ENCODE data around the gene ABT1. TPM values are rescaled to one million over a fixed set of nuclear protein-coding genes. Genes with fewer than 3 reads are reported as not detected.
A peak's percentile ranks its signal among the peaks of the same experiment; 100 is the strongest.
"Not testable (repeated sequence)": the region's sequence is repeated elsewhere in the genome, so short reads cannot be mapped to it uniquely, and the experiment has no call there.

Gene ABT1
- total RNA-seq (23.3 and 23.4 TPM in 2 replicates), polyA plus RNA-seq (30.4 and 32.1 TPM in 2 replicates)

DNA sequence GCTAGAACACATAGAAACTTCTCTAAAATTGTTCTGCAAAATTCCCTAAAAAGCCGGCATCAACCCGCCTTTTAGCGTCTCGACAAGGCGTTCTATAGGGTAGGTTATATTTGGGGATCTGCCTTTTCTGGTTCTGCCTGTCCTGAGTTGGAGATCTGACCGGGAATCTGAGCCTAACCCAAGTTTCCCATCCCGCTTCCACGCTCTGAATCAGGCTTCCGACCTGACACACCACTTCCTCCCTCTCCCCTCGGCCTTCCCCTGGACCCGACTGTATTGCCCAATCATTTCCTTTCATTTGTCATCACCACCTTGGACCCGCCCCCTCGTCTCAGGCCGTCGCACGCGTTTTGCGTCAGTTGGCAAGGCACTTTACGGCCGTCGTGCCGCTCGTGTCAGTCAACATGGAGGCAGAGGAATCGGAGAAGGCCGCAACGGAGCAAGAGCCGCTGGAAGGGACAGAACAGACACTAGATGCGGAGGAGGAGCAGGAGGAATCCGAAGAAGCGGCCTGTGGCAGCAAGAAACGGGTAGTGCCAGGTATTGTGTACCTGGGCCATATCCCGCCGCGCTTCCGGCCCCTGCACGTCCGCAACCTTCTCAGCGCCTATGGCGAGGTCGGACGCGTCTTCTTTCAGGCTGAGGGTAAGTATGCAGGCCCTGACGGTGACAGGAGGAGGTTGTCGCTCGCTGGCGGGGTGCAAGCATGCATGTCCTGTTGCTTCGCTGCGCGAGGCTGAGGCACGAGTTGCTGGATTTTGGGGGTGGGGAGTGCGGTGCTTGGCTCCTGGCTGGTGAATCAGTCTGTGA lies at the start of gene ABT1:
Gene ABT1, plus strand, starts transcription at position 375 of the 810 bp plus-strand sequence. Its CDS starts 30 bp downstream, at position 405.
- TF ChIP-seq, protein P1, sequence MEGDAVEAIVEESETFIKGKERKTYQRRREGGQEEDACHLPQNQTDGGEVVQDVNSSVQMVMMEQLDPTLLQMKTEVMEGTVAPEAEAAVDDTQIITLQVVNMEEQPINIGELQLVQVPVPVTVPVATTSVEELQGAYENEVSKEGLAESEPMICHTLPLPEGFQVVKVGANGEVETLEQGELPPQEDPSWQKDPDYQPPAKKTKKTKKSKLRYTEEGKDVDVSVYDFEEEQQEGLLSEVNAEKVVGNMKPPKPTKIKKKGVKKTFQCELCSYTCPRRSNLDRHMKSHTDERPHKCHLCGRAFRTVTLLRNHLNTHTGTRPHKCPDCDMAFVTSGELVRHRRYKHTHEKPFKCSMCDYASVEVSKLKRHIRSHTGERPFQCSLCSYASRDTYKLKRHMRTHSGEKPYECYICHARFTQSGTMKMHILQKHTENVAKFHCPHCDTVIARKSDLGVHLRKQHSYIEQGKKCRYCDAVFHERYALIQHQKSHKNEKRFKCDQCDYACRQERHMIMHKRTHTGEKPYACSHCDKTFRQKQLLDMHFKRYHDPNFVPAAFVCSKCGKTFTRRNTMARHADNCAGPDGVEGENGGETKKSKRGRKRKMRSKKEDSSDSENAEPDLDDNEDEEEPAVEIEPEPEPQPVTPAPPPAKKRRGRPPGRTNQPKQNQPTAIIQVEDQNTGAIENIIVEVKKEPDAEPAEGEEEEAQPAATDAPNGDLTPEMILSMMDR (IDR thresholded peaks at IDR 0.05; ENCODE audit: poor library complexity): no peak
- TF ChIP-seq EZH2 (IDR thresholded peaks at IDR 0.05; ENCODE audit: borderline replicate concordance) (no peak), EZH2phosphoT487 (IDR thresholded peaks at IDR 0.05; ENCODE audit: low read depth, severe bottlenecking, unreplicated experiment) (no peak)
- H3K4me3 ChIP-seq: peak within 1 kb of the TSS; percentile 74
- WGBS (ENCODE audit: low lambda C conversion rate, missing lambda C conversion rate): 2% methylated on average over 50 of the region's 51 CpGs
- H3K4me2 ChIP-seq: peak within 1 kb of the TSS; percentile 94
- H3K79me2 ChIP-seq: peaks cover 20% of the 10 kb centered on the region
- no peaks in the 10 kb centered on the region for H4K20me1 ChIP-seq (ENCODE audit: insufficient read depth, poor library complexity, severe bottlenecking)
- DNase-seq (ENCODE audit: low spot score): peak; percentile 98
- H3K27ac ChIP-seq: peak within 1 kb of the TSS; percentile 82
- no peaks in the 10 kb centered on the region for H3K9me3 ChIP-seq (ENCODE audit: low read depth)
- peaks cover 30% of the 10 kb centered on the region for H3K27me3 ChIP-seq
- H3K4me1 ChIP-seq (ENCODE audit: insufficient read depth): peaks cover 6% of the 10 kb centered on the region
- H2AFZ ChIP-seq: peak within 1 kb of the TSS; percentile 77
- H3K36me3 ChIP-seq (replicated peaks; ENCODE audit: insufficient read depth, low read depth): no peaks in the 10 kb centered on the region
- no peaks in the 10 kb centered on the region for H3K9me2 ChIP-seq (replicated peaks; ENCODE audit: insufficient read depth)

DNA sequence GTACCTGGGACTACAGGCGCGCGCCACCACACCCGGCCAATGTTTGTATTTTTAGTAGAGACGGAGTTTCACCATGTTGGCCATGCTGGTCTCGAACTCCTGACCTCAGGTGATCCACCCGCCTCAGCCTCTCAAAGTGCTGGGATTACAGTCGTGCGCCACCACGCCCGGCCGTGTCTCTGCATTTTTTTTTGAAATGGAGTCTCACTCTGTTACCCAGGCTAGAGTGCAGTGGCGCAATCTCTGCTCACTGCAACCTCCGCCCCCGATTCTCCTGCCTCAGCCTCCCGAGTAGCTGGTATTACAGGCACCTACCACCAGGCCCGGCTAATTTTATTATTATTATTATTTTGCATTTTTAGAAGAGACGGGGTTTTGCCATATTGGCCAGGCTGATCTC lies 49.4 kb upstream of the ABT1 start:
- not testable (repeated sequence) for H4K20me1 ChIP-seq (ENCODE audit: insufficient read depth, poor library complexity, severe bottlenecking); H3K9me3 ChIP-seq (ENCODE audit: low read depth); H3K27me3 ChIP-seq; H3K36me3 ChIP-seq (replicated peaks; ENCODE audit: insufficient read depth, low read depth); H3K4me2 ChIP-seq; H3K4me1 ChIP-seq (ENCODE audit: insufficient read depth); H3K79me2 ChIP-seq; H3K9me2 ChIP-seq (replicated peaks; ENCODE audit: insufficient read depth); H3K4me3 ChIP-seq; DNase-seq (ENCODE audit: low spot score); H2AFZ ChIP-seq; H3K27ac ChIP-seq
- WGBS (ENCODE audit: low lambda C conversion rate, missing lambda C conversion rate): 99% methylated on average over 14 of the region's 18 CpGs

DNA sequence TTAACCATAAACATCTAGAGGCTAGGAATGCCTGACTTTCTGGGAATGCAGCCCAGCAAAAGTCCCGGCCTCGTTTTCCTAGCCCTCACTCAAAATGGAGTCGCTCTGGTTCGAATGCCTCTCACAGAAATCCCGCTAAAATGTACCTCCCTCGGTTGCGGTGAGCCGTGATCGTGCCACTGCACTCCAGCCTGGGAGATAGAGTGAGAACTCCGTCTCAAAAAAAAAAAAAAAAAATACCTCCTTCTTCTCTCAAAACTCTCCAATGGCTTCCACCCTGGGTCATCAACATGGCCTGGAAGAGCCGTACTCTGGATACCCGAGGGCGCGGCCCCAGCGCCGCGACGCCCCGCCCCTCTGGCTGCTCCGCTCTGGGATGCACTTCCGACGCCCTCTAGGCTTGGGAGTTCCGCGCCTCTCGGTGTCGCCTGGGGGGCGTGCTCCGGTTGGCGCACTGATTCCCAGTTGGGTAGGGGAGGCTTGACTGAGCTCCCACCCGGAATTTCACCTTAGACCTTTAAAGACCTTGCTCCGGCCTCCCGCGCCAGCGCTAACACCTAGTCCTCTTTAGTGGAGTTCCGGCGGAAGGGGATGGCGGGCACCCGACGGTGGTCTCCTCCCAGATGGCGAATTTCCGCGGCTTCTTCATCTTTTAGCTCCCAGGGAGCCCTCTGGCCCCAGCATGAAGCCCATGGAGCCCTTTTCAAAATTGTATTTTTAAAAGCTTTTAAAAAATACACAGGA lies 46.3 kb upstream of the ABT1 start:
- Histone ChIP-seq H3K9me3 (ENCODE audit: low read depth) (no peaks in the 10 kb centered on the region), H4K20me1 (ENCODE audit: insufficient read depth, poor library complexity, severe bottlenecking) (no peaks in the 10 kb centered on the region), H2AFZ (peak overlapping the region; percentile 94), H3K36me3 (replicated peaks; ENCODE audit: insufficient read depth, low read depth) (no peaks in the 10 kb centered on the region), H3K9me2 (replicated peaks; ENCODE audit: insufficient read depth) (no peaks in the 10 kb centered on the region), H3K4me1 (ENCODE audit: insufficient read depth) (no peaks in the 10 kb centered on the region), H3K27ac (peak overlapping the region; percentile 40), H3K79me2 (no peaks in the 10 kb centered on the region), H3K27me3 (no peaks in the 10 kb centered on the region), H3K4me3 (peak overlapping the region; percentile 91), H3K4me2 (peak overlapping the region; percentile 81)
- peak; percentile 83 for DNase-seq (ENCODE audit: low spot score)
- TF ChIP-seq EZH2 (IDR thresholded peaks at IDR 0.05; ENCODE audit: borderline replicate concordance): no peak
- TF ChIP-seq, protein P1 (IDR thresholded peaks at IDR 0.05; ENCODE audit: poor library complexity): peak; percentile 22
- WGBS (ENCODE audit: low lambda C conversion rate, missing lambda C conversion rate): 6% methylated on average over 42 of the region's 42 CpGs

DNA sequence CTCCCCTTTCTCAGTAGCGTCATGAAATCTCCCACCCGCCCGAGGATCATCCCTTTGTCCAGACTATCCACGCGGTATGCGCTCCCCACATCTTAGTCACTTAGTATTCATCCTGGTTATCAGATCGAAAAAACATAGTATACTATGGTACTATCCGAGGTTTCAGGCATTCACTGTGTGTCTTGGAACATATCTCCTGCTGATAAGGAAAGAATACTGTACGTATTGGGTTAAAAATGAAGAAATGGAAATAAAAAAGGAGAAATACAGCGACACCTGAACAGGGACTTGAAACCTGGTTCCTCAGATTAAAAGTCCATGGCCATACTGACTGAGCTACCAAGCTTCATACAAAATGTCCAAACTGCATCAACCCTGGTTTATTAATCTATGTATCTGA lies 44.5 kb upstream of the ABT1 start:
- Histone ChIP-seq H3K27ac (no peak overlapping the region), H3K27me3 (no peaks in the 10 kb centered on the region), H2AFZ (no peak overlapping the region), H4K20me1 (ENCODE audit: insufficient read depth, poor library complexity, severe bottlenecking) (no peaks in the 10 kb centered on the region), H3K4me1 (ENCODE audit: insufficient read depth) (no peaks in the 10 kb centered on the region), H3K36me3 (replicated peaks; ENCODE audit: insufficient read depth, low read depth) (no peaks in the 10 kb centered on the region), H3K9me3 (ENCODE audit: low read depth) (no peaks in the 10 kb centered on the region), H3K4me2 (peak overlapping the region; percentile 79), H3K9me2 (replicated peaks; ENCODE audit: insufficient read depth) (no peaks in the 10 kb centered on the region), H3K79me2 (no peaks in the 10 kb centered on the region), H3K4me3 (no peak overlapping the region)
- WGBS (ENCODE audit: low lambda C conversion rate, missing lambda C conversion rate): 91% methylated on average over 10 of the region's 10 CpGs
- no peak for DNase-seq (ENCODE audit: low spot score)
- TF ChIP-seq EZH2 (IDR thresholded peaks at IDR 0.05; ENCODE audit: borderline replicate concordance) (no peak), EZH2phosphoT487 (IDR thresholded peaks at IDR 0.05; ENCODE audit: low read depth, severe bottlenecking, unreplicated experiment) (no peak)
- TF ChIP-seq, protein P1 (IDR thresholded peaks at IDR 0.05; ENCODE audit: poor library complexity): no peak

All from hepatocyte (in vitro differentiated cells).